ENCODE measurements around the gene FBXL7.

DNA sequence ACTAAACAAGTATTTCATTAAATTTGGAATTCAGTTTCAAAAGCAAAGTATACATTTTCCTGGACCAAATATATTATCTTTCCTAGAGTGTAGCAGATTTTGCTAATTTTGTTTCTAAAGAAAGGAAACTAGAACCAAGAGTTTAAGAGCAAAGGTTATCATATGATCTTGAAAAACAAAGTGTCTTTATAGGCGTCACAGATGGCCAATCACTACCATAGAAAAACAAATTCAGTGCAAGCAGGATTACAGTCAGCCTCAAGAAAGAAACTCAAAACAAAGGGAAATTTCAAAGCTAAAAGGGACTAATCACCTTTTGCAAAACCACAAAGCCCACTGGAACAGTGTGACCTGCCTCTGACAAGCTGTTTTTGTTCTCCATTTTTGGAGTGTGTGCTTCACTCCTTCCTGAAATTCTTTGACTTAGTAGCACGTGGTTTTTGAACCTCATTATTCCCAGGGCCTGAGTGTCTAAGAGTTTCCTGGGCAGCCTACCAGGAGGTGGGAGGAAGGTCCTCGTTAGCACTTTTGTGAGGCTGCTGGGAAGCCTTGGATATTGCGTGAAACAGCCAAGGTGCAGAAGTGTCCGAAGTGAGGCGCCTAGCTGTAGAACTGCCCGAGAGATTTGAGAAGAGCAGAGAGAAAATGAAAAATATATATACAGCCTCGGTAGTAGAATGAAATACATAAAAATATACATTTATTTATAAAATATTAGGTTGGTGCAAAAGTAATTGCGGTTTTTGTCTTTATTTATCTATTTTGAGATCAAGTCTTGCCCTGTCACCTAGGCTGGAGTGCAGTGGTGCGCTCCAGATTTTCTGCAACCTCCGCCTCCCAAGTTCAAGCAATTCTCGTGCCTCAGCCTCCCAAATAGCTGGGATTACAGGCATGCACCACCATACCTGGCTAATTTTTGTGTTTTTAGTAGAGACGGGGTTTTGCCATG lies 433.6 kb downstream of the FBXL7 start:
- TF ChIP-seq, protein P1, sequence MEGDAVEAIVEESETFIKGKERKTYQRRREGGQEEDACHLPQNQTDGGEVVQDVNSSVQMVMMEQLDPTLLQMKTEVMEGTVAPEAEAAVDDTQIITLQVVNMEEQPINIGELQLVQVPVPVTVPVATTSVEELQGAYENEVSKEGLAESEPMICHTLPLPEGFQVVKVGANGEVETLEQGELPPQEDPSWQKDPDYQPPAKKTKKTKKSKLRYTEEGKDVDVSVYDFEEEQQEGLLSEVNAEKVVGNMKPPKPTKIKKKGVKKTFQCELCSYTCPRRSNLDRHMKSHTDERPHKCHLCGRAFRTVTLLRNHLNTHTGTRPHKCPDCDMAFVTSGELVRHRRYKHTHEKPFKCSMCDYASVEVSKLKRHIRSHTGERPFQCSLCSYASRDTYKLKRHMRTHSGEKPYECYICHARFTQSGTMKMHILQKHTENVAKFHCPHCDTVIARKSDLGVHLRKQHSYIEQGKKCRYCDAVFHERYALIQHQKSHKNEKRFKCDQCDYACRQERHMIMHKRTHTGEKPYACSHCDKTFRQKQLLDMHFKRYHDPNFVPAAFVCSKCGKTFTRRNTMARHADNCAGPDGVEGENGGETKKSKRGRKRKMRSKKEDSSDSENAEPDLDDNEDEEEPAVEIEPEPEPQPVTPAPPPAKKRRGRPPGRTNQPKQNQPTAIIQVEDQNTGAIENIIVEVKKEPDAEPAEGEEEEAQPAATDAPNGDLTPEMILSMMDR (conservative IDR thresholded peaks at IDR 0.05) = no peak
- no peak for TF ChIP-seq EZH2 (IDR thresholded peaks at IDR 0.05; ENCODE audit: low read depth)
